Measurements from ENCODE around the gene YTHDC2. TPM values are rescaled to one million over a fixed set of nuclear protein-coding genes. Genes with fewer than 3 reads are reported as not detected.

Gene YTHDC2
- total and polyA plus RNA-seq, 4 donors = 6.2 to 32.9 (median 14.8) TPM

DNA sequence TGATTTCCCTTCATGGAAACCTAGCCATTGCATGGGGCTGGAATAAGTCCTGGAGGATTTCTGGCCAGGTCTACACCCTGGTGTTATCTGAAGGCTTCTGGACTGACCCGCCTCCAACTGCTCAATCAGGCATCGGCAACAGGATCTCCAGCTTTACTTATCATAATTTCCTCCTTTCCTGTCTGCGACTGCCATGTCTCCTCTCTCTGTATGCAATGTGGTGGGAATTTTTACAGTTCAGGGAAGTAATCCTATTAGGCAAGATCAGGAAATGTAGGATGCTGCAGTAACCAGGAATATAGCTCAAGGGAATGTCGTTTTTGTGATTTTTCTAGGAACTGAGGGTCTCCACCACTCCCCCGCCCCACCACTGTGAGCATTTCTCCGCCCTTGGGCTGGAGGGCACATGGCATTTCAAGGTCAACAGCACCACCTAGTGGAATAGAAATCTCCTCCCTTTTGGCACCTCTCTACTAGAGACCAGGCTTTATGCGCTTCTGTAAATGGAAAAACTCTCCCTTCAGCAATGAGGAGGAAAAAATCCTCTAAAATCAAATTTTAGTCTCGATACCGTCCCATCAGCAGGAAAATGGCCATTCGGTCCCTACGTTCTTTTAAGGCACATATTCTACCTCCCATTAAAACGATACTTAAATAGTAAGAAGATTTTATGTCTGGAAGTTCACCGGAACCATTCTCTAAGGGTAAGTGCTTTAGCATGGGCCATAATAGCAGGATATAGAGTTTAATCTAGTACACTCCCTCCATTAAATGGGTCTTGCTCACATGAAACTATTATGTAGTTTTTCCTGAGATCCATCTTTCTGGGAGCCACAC, 93.0 kb downstream of the YTHDC2 start:
- DNase-seq (ENCODE audit: low spot score) = peak; percentile 37
- peak; percentile 92 for TF ChIP-seq RAD21 (IDR thresholded peaks at IDR 0.05)
- TF ChIP-seq RXRA (IDR thresholded peaks at IDR 0.05) = no peak
- TF ChIP-seq SP1 (IDR thresholded peaks at IDR 0.05) = no peak
- TF ChIP-seq, protein P1, sequence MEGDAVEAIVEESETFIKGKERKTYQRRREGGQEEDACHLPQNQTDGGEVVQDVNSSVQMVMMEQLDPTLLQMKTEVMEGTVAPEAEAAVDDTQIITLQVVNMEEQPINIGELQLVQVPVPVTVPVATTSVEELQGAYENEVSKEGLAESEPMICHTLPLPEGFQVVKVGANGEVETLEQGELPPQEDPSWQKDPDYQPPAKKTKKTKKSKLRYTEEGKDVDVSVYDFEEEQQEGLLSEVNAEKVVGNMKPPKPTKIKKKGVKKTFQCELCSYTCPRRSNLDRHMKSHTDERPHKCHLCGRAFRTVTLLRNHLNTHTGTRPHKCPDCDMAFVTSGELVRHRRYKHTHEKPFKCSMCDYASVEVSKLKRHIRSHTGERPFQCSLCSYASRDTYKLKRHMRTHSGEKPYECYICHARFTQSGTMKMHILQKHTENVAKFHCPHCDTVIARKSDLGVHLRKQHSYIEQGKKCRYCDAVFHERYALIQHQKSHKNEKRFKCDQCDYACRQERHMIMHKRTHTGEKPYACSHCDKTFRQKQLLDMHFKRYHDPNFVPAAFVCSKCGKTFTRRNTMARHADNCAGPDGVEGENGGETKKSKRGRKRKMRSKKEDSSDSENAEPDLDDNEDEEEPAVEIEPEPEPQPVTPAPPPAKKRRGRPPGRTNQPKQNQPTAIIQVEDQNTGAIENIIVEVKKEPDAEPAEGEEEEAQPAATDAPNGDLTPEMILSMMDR (IDR thresholded peaks at IDR 0.05; ENCODE audit: low read depth, low read length, missing input control) = peak; percentile 72
- Histone ChIP-seq H3K9ac (ENCODE audit: low read depth in 1 of 2, low read length in 2 of 2) (no peak overlapping the region), H3K27me3 (ENCODE audit: control insufficient read depth in 4 of 4, insufficient read depth in 4 of 4, low read length in 3 of 4) (peaks cover 0 to 2% (median 0%) of the 10 kb centered on the region in 4 donors), H3K36me3 (ENCODE audit: control insufficient read depth in 4 of 4, insufficient read depth in 3 of 4, low read depth in 1 of 4, low read length in 3 of 4) (no peaks in the 10 kb centered on the region), H3K27ac (ENCODE audit: low read depth in 1 of 2, low read length in 2 of 2) (no peak overlapping the region), H3K9me3 (ENCODE audit: control insufficient read depth in 4 of 4, low read length in 3 of 4) (no peaks in the 10 kb centered on the region), H3K4me3 (ENCODE audit: low read depth in 1 of 3, low read length in 3 of 3) (peak overlapping the region in 1 of 3 donors; percentile 4), H3K4me1 (ENCODE audit: control insufficient read depth in 4 of 4, insufficient read depth in 4 of 4, low read length in 3 of 4) (peaks cover 0 to 5% (median 2%) of the 10 kb centered on the region in 4 donors)
- 32% methylated on average over 13 of the region's 13 CpGs for WGBS

DNA sequence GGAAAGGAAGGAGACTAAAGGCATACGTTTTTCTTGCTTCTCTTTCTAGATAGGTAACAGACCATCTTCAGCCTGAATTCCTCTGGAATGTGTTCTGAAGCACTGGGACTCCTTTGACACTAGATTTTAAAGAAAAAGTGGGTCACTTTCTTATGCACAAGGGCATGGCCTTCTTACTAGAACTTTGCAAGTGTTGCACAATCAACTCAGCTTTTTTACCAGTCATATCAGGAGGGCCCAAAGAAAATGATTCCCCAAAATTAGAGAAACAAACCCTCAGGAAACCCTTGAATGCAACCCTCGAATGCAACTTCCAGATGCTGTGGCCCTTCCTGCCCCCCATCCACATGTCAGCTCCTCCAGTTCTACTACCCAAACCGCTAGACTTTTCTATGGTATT, 93.9 kb downstream of the YTHDC2 start:
- TF ChIP-seq, protein P2, sequence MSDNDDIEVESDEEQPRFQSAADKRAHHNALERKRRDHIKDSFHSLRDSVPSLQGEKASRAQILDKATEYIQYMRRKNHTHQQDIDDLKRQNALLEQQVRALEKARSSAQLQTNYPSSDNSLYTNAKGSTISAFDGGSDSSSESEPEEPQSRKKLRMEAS (IDR thresholded peaks at IDR 0.05) = no peak
- TF ChIP-seq, protein P3, sequence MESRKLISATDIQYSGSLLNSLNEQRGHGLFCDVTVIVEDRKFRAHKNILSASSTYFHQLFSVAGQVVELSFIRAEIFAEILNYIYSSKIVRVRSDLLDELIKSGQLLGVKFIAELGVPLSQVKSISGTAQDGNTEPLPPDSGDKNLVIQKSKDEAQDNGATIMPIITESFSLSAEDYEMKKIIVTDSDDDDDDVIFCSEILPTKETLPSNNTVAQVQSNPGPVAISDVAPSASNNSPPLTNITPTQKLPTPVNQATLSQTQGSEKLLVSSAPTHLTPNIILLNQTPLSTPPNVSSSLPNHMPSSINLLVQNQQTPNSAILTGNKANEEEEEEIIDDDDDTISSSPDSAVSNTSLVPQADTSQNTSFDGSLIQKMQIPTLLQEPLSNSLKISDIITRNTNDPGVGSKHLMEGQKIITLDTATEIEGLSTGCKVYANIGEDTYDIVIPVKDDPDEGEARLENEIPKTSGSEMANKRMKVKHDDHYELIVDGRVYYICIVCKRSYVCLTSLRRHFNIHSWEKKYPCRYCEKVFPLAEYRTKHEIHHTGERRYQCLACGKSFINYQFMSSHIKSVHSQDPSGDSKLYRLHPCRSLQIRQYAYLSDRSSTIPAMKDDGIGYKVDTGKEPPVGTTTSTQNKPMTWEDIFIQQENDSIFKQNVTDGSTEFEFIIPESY (IDR thresholded peaks at IDR 0.05) = no peak
- no peak for TF ChIP-seq RXRA (IDR thresholded peaks at IDR 0.05)
- TF ChIP-seq NR2F2 (IDR thresholded peaks at IDR 0.05) = no peak
- TF ChIP-seq, protein P1 (IDR thresholded peaks at IDR 0.05; ENCODE audit: low read depth, low read length, missing input control) = no peak
- TF ChIP-seq, protein P4, sequence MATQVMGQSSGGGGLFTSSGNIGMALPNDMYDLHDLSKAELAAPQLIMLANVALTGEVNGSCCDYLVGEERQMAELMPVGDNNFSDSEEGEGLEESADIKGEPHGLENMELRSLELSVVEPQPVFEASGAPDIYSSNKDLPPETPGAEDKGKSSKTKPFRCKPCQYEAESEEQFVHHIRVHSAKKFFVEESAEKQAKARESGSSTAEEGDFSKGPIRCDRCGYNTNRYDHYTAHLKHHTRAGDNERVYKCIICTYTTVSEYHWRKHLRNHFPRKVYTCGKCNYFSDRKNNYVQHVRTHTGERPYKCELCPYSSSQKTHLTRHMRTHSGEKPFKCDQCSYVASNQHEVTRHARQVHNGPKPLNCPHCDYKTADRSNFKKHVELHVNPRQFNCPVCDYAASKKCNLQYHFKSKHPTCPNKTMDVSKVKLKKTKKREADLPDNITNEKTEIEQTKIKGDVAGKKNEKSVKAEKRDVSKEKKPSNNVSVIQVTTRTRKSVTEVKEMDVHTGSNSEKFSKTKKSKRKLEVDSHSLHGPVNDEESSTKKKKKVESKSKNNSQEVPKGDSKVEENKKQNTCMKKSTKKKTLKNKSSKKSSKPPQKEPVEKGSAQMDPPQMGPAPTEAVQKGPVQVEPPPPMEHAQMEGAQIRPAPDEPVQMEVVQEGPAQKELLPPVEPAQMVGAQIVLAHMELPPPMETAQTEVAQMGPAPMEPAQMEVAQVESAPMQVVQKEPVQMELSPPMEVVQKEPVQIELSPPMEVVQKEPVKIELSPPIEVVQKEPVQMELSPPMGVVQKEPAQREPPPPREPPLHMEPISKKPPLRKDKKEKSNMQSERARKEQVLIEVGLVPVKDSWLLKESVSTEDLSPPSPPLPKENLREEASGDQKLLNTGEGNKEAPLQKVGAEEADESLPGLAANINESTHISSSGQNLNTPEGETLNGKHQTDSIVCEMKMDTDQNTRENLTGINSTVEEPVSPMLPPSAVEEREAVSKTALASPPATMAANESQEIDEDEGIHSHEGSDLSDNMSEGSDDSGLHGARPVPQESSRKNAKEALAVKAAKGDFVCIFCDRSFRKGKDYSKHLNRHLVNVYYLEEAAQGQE (IDR thresholded peaks at IDR 0.05) = no peak
- TF ChIP-seq EGR1 (IDR thresholded peaks at IDR 0.05; ENCODE audit: low read depth in 2 of 2) = no peak
- no peak for TF ChIP-seq HNF4A (conservative IDR thresholded peaks at IDR 0.05)
- no peak for TF ChIP-seq RAD21 (IDR thresholded peaks at IDR 0.05)
- TF ChIP-seq FOXA1 (IDR thresholded peaks at IDR 0.05) = no peak
- TF ChIP-seq, protein P5, sequence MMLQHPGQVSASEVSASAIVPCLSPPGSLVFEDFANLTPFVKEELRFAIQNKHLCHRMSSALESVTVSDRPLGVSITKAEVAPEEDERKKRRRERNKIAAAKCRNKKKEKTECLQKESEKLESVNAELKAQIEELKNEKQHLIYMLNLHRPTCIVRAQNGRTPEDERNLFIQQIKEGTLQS (IDR thresholded peaks at IDR 0.05) = no peak
- TF ChIP-seq HNF4G (IDR thresholded peaks at IDR 0.05) = no peak
- 63% methylated on average over 3 of the region's 3 CpGs for WGBS
- no peak overlapping the region for H3K9ac ChIP-seq (ENCODE audit: low read depth in 1 of 2, low read length in 2 of 2)
- DNase-seq (ENCODE audit: low spot score) = no peak
- no peaks in the 10 kb centered on the region for H3K9me3 ChIP-seq (ENCODE audit: control insufficient read depth in 4 of 4, low read length in 3 of 4)
- H3K27me3 ChIP-seq (ENCODE audit: control insufficient read depth in 4 of 4, insufficient read depth in 4 of 4, low read length in 3 of 4) = peaks cover 0 to 2% (median 0%) of the 10 kb centered on the region in 4 donors
- H3K4me1 ChIP-seq (ENCODE audit: control insufficient read depth in 4 of 4, insufficient read depth in 4 of 4, low read length in 3 of 4) = peaks cover 0 to 5% (median 2%) of the 10 kb centered on the region in 4 donors
- no peak overlapping the region for H3K27ac ChIP-seq (ENCODE audit: low read depth in 1 of 2, low read length in 2 of 2)
- H3K36me3 ChIP-seq (ENCODE audit: control insufficient read depth in 4 of 4, insufficient read depth in 3 of 4, low read depth in 1 of 4, low read length in 3 of 4) = no peaks in the 10 kb centered on the region
- H3K4me3 ChIP-seq (ENCODE audit: low read depth in 1 of 3, low read length in 3 of 3) = no peak overlapping the region
